Ovary (tissue), 9 donors: ENCODE data around the gene SNCAIP. TPM values are rescaled to one million over a fixed set of nuclear protein-coding genes. Genes with fewer than 3 reads are reported as not detected.

Source experiments
- DNase-seq, 5 donors: peaks; one replicate each; pipeline ENCODE4 v3.0.0-alpha.2; 2019 to 2020
- H3K27ac ChIP-seq, 2 donors: fragments of 200-600 bp; one replicate each; pipeline versions ENCODE4 v1.5.1 to v1.8.0; 2019 to 2022
- H3K27me3 ChIP-seq: fragments of 200-600 bp; one replicate; pipeline ENCODE4 v1.8.0; 2022
- H3K36me3 ChIP-seq: fragments of 200-600 bp; sonication (generic); one replicate; pipeline ENCODE4 v1.5.1; 2019
- H3K4me1 ChIP-seq: one replicate; pipeline ENCODE4 v1.8.1; 2013; ENCODE audit warnings: mild to moderate bottlenecking, moderate library complexity; ENCODE audit not compliant: insufficient read depth
- H3K4me3 ChIP-seq: fragments of 200-600 bp; sonication (generic); one replicate; pipeline ENCODE4 v1.5.1; 2017
- H3K9me3 ChIP-seq, 2 donors: fragments of 200-600 bp in 1 of 2; sonication (generic) in 1 of 2; one replicate each; pipeline versions ENCODE4 v1.5.1 to v1.8.1; 2013 to 2019; ENCODE audit warnings: mild to moderate bottlenecking in 1 of 2, moderate library complexity in 1 of 2
- EP300 ChIP-seq: sonication (generic); formaldehyde crosslinking; IDR thresholded peaks from one replicate; pipeline ENCODE4 v1.6.1; 2017; ENCODE audit warnings: antibody characterized with exemption
- POLR2A ChIP-seq: fragments of 450-650 bp; IDR thresholded peaks from one replicate; pipeline ENCODE4 v1.6.1; 2017; ENCODE audit warnings: antibody characterized with exemption, mild to moderate bottlenecking, moderate library complexity
- WGBS, 3 donors: extraction: QIAGEN DNeasy Blood & Tissue Kit in 1 of 3; methylation state at CpG; one replicate each; pipeline versions ENCODE4 v1.1.5 to v1.1.7; 2013 to 2017; 5-methylcytosine and 5-hydroxymethylcytosine counted together
- intact Hi-C, 4 donors: fragments of 100-400 bp; cut with DNase I; formaldehyde crosslinking; loops; one replicate each; pipeline versions ENCODE4 v1.11.0 to v1.15.1; 2022 to 2023
- polyA plus RNA-seq, 2 donors: library from polyadenylated mRNA; stranded (reverse); fragments of 200-250 nt in 1 of 2; fragments of 350-450 nt in 1 of 2; fragmentation: Illumina TruSeq in 1 of 2; extraction: RNeasy Lipid Tissue Mini Kit (QIAGEN cat#74804) in 1 of 2; gene quantifications; one replicate each; pipeline ENCODE4 v1.2.3, GENCODE V29; 2013 to 2014
- total RNA-seq, 7 donors: library from RNA; depleted of rRNA in 2 of 7; stranded (reverse); fragments of >200 nt in 2 of 7; fragmentation: NEBNext Ultra II Directional in 3 of 7; extraction: Animal tissue kit (Norgen Biotek cat#: 25700) in 3 of 7; gene quantifications; one replicate each; pipeline versions ENCODE4 v1.1.0 to v1.2.4, GENCODE V29; 2016 to 2023
- TF ChIP-seq, protein P1 (sequence below), 3 donors: fragments of 450-650 bp in 2 of 3; fragments of 200-600 bp in 1 of 3; IDR thresholded peaks; one replicate each; pipeline versions ENCODE4 v1.5.1 to v1.8.0; 2016 to 2022; ENCODE audit warnings: antibody characterized with exemption in 3 of 3, mild to moderate bottlenecking in 1 of 3
- donor health status: DM: no; HTN: no; CAD: no; lungs with moderate emphysema.
- donor health status: DM: no; HTN: no; CAD: no.
- donor health status: Bipolar disorder and iron deficiency.
- donor health status: DM: yes; HTN: yes; CAD: no.
- donor health status: DM: no; HTN: no; CAD: no.
- donor health status: DM: yes; HTN: yes; CAD: no.

The SNCAIP gene
- total and polyA plus RNA-seq, 9 donors: 20.4 to 92.5 (median 46.9) TPM

DNA sequence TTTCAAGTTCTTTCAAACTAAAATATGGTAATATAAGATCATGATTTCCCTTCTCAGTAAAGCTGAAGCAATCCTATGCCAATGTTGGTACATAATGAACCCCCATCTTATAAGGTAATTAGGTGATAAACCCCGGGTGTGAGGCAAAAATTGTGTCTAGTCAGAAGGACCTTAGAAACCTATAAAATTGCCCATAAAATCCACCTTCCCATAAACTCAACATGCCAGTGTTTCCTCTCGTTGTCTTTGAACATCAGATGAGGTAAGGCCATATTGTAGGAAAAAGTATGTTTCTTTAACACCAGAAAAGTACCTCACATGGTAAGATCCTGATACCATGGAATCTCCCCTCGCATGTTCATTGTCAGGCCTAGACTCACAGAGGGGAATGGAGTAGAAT lies 43.3 kb downstream of the SNCAIP start:
- H3K4me1 ChIP-seq: peaks cover 11% of the 10 kb centered on the region
- no peak overlapping the region for H3K4me3 ChIP-seq
- WGBS, 3 donors: 91 to 94% (median 92%) methylated on average over 3 of the region's 3 CpGs
- H3K36me3 ChIP-seq: no peaks in the 10 kb centered on the region
- H3K9me3 ChIP-seq: no peaks in the 10 kb centered on the region
- intact Hi-C loops: no loop called here
- TF ChIP-seq POLR2A (no peak), EP300 (no peak)
- TF ChIP-seq, protein P1, sequence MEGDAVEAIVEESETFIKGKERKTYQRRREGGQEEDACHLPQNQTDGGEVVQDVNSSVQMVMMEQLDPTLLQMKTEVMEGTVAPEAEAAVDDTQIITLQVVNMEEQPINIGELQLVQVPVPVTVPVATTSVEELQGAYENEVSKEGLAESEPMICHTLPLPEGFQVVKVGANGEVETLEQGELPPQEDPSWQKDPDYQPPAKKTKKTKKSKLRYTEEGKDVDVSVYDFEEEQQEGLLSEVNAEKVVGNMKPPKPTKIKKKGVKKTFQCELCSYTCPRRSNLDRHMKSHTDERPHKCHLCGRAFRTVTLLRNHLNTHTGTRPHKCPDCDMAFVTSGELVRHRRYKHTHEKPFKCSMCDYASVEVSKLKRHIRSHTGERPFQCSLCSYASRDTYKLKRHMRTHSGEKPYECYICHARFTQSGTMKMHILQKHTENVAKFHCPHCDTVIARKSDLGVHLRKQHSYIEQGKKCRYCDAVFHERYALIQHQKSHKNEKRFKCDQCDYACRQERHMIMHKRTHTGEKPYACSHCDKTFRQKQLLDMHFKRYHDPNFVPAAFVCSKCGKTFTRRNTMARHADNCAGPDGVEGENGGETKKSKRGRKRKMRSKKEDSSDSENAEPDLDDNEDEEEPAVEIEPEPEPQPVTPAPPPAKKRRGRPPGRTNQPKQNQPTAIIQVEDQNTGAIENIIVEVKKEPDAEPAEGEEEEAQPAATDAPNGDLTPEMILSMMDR (IDR thresholded peaks at IDR 0.05): no peak
- no peak for DNase-seq
- H3K27ac ChIP-seq: no peak overlapping the region
- no peaks in the 10 kb centered on the region for H3K27me3 ChIP-seq

DNA sequence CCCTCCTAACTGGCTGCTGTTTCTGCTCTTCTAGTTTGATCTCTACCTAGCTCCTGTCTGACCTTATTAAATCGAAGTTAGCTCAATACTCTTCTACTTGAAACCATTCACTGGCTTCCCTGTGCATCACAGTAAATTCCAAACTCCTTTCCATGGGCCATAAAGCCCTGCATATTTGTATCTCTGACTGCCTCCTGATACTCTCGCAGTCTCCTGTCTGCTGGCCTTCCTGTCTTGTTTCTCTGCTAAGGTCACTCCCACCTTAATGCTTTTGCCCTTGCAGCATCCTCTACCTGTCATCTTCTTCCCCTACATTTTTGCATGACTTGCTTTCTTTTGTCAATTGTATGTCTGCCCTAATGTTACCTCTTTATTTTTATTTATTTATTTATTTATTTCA lies 44.8 kb downstream of the SNCAIP start:
- H3K36me3 ChIP-seq: no peaks in the 10 kb centered on the region
- peaks cover 4% of the 10 kb centered on the region for H3K4me1 ChIP-seq
- H3K4me3 ChIP-seq: no peak overlapping the region
- TF ChIP-seq POLR2A (no peak), EP300 (no peak)
- TF ChIP-seq, protein P1 (IDR thresholded peaks at IDR 0.05): no peak
- H3K9me3 ChIP-seq: no peaks in the 10 kb centered on the region
- DNase-seq: no peak
- H3K27ac ChIP-seq: no peak overlapping the region
- WGBS, 3 donors: 78 to 90% (median 81%) methylated on average over 2 of the region's 2 CpGs
- intact Hi-C loops: no loop called here
- no peaks in the 10 kb centered on the region for H3K27me3 ChIP-seq

DNA sequence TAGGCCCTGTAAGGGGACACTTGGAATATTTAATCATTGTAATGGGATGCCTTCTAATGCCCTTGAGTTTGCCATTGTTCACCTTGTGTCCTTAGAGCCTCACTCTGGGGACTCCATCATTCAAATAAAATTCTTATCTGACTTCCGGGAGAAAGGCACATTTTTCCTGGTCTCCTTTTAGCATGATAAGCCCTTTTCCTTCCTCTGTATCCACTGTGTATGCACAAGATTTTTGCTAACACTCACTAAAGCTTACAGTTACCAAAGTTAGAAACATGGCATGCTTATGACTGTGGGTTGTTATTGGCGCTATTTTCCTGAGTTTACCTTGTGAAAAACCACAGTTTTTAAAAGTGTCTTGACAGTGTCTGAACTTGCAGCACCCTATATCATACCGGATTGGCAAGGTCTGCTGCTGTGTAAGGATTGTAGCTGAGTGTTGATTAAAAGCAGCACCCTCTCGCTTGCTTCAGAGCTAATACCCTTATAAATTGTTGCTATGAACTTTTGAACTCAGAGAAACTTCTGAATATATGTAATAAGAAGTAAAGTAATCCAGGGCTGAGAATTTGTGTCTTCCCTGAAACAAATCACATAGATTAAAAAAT lies 46.4 kb downstream of the SNCAIP start:
- no peaks in the 10 kb centered on the region for H3K27me3 ChIP-seq
- no peaks in the 10 kb centered on the region for H3K9me3 ChIP-seq
- TF ChIP-seq, protein P1 (IDR thresholded peaks at IDR 0.05): no peak
- TF ChIP-seq POLR2A: no peak
- no peak for TF ChIP-seq EP300
- no peak overlapping the region for H3K4me3 ChIP-seq
- 40 to 44% (median 41%) methylated on average over 4 of the region's 4 CpGs for WGBS, 3 donors
- no peaks in the 10 kb centered on the region for H3K36me3 ChIP-seq
- no peak overlapping the region for H3K27ac ChIP-seq
- H3K4me1 ChIP-seq: peaks cover 4% of the 10 kb centered on the region
- no peak for DNase-seq
- intact Hi-C loops: no loop called here

DNA sequence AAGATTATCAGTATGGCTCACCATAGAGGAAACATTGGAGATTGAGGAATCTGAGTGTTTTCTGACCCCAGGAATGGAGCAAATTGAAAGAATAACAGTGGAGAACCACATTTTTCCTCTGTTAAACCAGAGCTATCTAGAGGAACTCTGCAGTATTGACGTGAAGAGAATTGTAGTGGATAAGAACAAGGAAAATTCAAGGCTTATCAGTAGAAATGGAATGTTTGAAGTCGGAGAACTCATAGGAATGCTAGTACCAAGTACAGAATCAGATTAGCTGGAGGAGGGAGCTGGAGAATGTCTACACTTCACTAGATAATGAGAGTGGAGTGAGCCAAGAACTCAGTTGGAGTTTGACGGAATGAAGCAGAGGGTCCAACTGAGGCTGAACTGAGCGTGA lies 50.3 kb downstream of the SNCAIP start:
- H3K36me3 ChIP-seq: no peaks in the 10 kb centered on the region
- TF ChIP-seq EP300 (no peak), POLR2A (no peak)
- TF ChIP-seq, protein P1 (IDR thresholded peaks at IDR 0.05): no peak

More for the DNA sequence above, 50.3 kb downstream of the SNCAIP start:
- DNase-seq: no peak
- Histone ChIP-seq H3K9me3 (no peaks in the 10 kb centered on the region), H3K27me3 (no peaks in the 10 kb centered on the region), H3K27ac (no peak overlapping the region), H3K4me1 (peaks cover 3% of the 10 kb centered on the region), H3K4me3 (no peak overlapping the region)
- intact Hi-C loops: no loop called here
- 51 to 61% (median 53%) methylated on average over 4 of the region's 4 CpGs for WGBS, 3 donors
